Transverse colon (tissue), 4 donors: ENCODE measurements around the gene NHLRC4. TPM values are rescaled to one million over a fixed set of nuclear protein-coding genes. Genes with fewer than 3 reads are reported as not detected.
A peak's percentile ranks its signal among the peaks of the same experiment; 100 is the strongest.

Experiments used
- DNase-seq: peaks from one replicate; pipeline ENCODE4 v3.0.0-alpha.2; 2019
- H3K27ac ChIP-seq, 4 donors: fragments of 200-600 bp; sonication (generic); 2 replicates each; pipeline ENCODE4 v1.5.1; 2016 to 2018; ENCODE audit warnings: inconsistent platforms in 4 of 4
- H3K27me3 ChIP-seq: fragments of 200-600 bp; sonication (generic); 2 replicates; pipeline ENCODE4 v1.5.1; 2017; ENCODE audit warnings: inconsistent platforms
- H3K36me3 ChIP-seq, 4 donors: fragments of 200-600 bp; sonication (generic); 2 replicates each; pipeline ENCODE4 v1.5.1; 2017 to 2019; ENCODE audit warnings: inconsistent platforms in 4 of 4
- H3K4me1 ChIP-seq, 4 donors: fragments of 200-600 bp; sonication (generic); 2 replicates each; pipeline ENCODE4 v1.5.1; 2017 to 2020; ENCODE audit warnings: inconsistent platforms in 4 of 4
- H3K4me3 ChIP-seq, 4 donors: fragments of 200-600 bp; sonication (generic); 1 replicate in 1 of 4; 2 replicates in 3 of 4; pipeline versions ENCODE4 v1.5.1 to v1.6.1; 2017 to 2019; ENCODE audit warnings: inconsistent platforms in 4 of 4
- H3K9me3 ChIP-seq, 2 donors: fragments of 200-600 bp; sonication (generic); 2 replicates each; pipeline ENCODE4 v1.5.1; 2017 to 2019; ENCODE audit warnings: inconsistent platforms in 2 of 2
- EP300 ChIP-seq: sonication (generic); formaldehyde crosslinking; IDR thresholded peaks from one replicate; pipeline ENCODE4 v1.6.1; 2017; ENCODE audit warnings: antibody characterized with exemption, low read depth
- POLR2A ChIP-seq: fragments of 450-650 bp; IDR thresholded peaks from one replicate; pipeline ENCODE4 v1.6.1; 2016; ENCODE audit warnings: antibody characterized with exemption, mild to moderate bottlenecking, moderate library complexity
- POLR2AphosphoS5 ChIP-seq, 3 donors: sonication (generic); formaldehyde crosslinking; IDR thresholded peaks; one replicate each; pipeline ENCODE4 v1.6.1; 2016; ENCODE audit warnings: antibody characterized with exemption in 3 of 3
- WGBS, 2 donors: methylation state at CpG; one replicate each; pipeline ENCODE4 v1.1.5; 2018; ENCODE audit warnings: low coverage in 1 of 2; 5-methylcytosine and 5-hydroxymethylcytosine counted together
- in situ Hi-C, 4 donors: fragments of 200-750 bp; cut with MboI; loops; one replicate each; pipeline versions ENCODE4 v1.15.0 to v1.15.1; 2017; ENCODE audit warnings: low sequenced_read_pairs in 3 of 4, low pct_ligation_motif_present in 1 of 4, low pct_unique_long_range_greater_than_20kb in 1 of 4
- intact Hi-C: fragments of 100-400 bp; cut with DNase I; formaldehyde crosslinking; loops from one replicate; pipeline ENCODE4 v1.15.1; 2023; ENCODE audit warnings: low total_unique reads
- total RNA-seq, 4 donors: library from RNA; depleted of rRNA; stranded (reverse); fragments of >200 nt; gene quantifications; one replicate each; pipeline ENCODE4 v1.1.0, GENCODE V29; 2016
- TF ChIP-seq, protein P1 (sequence below), 5 experiments: fragments of 200-600 bp in 3 of 5; fragments of 450-650 bp in 2 of 5; sonication (generic) in 3 of 5; IDR thresholded peaks; 1 replicate in 2 of 5; 2 replicates in 3 of 5; pipeline ENCODE4 v1.5.1; 2016 to 2017; ENCODE audit warnings: antibody characterized with exemption in 5 of 5, inconsistent platforms in 3 of 5, mild to moderate bottlenecking in 2 of 5, moderate library complexity in 1 of 5

The NHLRC4 gene
- total RNA-seq, 4 donors from 2014 or later = 0.55 to 0.75 (median 0.64) TPM; not detected in 1

DNA sequence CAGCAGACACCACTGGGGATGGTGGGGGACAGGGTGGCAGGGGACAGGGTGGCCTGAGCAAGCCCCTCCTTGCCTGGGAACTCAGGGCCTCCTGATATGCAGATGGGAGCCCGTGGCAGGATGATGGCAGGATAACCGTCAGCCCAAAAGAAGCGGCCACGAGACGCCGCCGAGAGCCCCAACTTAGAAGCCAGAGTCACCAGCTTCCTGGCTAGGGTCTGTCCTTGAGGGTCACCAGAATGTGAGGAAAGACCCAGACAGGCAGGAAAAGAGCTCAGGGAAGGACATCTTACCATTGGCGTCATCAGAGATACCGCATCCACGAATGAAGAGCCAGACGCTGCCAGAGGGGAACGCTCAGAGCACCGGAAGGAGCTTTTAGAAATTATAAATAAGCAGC is 42.5 kb downstream of the NHLRC4 start:
- Histone ChIP-seq H3K27me3 (no peaks in the 10 kb centered on the region), H3K9me3 (no peaks in the 10 kb centered on the region), H3K36me3 (no peaks in the 10 kb centered on the region), H3K27ac (no peak overlapping the region), H3K4me1 (peaks cover 0 to 17% (median 11%) of the 10 kb centered on the region in 4 donors), H3K4me3 (no peak overlapping the region)
- intact Hi-C loops = no loop called here
- TF ChIP-seq POLR2A (no peak), POLR2AphosphoS5 (IDR thresholded peaks at IDR 0.05) (no peak), EP300 (no peak)
- TF ChIP-seq, protein P1, sequence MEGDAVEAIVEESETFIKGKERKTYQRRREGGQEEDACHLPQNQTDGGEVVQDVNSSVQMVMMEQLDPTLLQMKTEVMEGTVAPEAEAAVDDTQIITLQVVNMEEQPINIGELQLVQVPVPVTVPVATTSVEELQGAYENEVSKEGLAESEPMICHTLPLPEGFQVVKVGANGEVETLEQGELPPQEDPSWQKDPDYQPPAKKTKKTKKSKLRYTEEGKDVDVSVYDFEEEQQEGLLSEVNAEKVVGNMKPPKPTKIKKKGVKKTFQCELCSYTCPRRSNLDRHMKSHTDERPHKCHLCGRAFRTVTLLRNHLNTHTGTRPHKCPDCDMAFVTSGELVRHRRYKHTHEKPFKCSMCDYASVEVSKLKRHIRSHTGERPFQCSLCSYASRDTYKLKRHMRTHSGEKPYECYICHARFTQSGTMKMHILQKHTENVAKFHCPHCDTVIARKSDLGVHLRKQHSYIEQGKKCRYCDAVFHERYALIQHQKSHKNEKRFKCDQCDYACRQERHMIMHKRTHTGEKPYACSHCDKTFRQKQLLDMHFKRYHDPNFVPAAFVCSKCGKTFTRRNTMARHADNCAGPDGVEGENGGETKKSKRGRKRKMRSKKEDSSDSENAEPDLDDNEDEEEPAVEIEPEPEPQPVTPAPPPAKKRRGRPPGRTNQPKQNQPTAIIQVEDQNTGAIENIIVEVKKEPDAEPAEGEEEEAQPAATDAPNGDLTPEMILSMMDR (IDR thresholded peaks at IDR 0.05) = no peak
- WGBS, 2 donors = 95 to 97% methylated on average over 6 to 12 of the region's 13 CpGs
- in situ Hi-C loops = loop anchor here in 1 of 4 donors (25.0 kb wide), 1 partner anchor 97 kb away; no protein-coding TSS in a partner anchor
- no peak for DNase-seq

DNA sequence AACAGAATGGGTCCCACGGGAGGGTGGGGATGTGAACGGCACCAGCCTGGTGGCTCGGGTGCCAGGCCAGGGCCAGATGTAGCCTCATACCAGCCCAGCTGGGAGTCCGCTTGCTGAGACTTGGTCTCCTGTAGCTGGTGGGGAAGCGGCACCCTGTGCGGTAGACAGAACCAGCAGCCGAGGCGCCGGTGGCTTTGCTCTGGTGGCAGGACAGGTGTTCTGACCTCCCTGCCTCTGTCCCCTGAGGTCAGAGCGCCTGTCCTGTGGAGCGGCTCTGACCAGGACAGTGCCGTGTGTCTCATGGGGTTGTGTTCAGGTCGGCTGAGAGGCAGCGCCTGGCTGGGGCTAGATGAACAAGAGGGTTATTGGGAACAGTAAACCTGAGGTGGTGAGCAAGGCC is 43.2 kb downstream of the NHLRC4 start:
- in situ Hi-C loops = loop anchor here in 1 of 4 donors (25.0 kb wide), 1 partner anchor 98 kb away; no protein-coding TSS in a partner anchor
- intact Hi-C loops = no loop called here
- Histone ChIP-seq H3K4me3 (no peak overlapping the region), H3K27me3 (no peaks in the 10 kb centered on the region), H3K9me3 (no peaks in the 10 kb centered on the region), H3K4me1 (peaks cover 0 to 17% (median 11%) of the 10 kb centered on the region in 4 donors), H3K36me3 (no peaks in the 10 kb centered on the region), H3K27ac (peak overlapping the region in 2 of 4 donors; percentile 31 to 43)
- DNase-seq = no peak
- WGBS, 2 donors = 82% methylated on average over 14 of the region's 14 CpGs; no CpG with 5 or more reads in 1 of the 2 donors
- TF ChIP-seq, protein P1 (IDR thresholded peaks at IDR 0.05) = no peak
- TF ChIP-seq POLR2AphosphoS5 (IDR thresholded peaks at IDR 0.05) (no peak), EP300 (no peak), POLR2A (no peak)

DNA sequence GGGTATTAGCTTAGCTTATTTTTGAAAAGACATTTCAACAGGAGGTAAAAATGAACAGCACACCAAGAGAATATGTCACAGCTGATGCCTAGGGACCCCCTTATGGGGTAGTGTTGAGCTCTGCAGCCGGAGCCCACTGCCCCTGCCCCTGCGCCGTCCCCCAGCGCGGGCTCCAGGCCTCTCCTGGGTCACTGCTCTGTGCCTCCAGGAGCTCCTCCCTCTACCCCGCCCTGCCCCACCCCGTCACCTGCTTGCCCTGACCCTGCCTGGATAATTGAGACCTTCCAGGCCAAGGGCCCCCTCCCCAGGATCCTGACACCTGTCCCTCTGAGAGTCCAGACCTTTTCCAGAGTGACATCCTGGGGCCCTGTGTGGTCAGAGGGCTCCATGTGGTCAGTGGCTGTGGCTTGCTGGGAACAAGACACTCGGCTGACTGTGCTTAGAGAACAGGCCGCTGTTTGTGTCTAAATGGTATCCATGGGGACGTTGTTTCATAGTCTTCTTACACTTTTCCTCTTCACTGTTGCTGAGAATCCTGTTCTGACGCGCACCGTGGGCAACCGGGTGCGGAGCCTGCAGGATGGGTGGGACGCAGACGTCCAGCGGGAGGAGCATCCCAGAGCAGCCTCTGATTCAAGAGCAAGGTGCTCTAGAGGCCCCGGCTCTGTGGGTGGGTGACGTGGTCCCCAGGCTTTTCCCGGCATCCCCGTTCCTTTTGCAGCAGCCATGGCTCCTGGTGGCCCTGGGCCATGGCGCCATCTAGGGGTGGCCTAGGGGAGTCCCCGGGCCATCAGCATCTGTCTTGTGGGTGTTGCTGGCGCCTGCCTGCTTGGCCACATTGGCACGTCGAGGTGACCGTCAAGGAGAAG is 43.9 kb downstream of the NHLRC4 start:
- in situ Hi-C loops = loop anchor here in 1 of 4 donors (25.0 kb wide), 1 partner anchor 98 kb away; no protein-coding TSS in a partner anchor
- Histone ChIP-seq H3K27me3 (no peaks in the 10 kb centered on the region), H3K27ac (peak overlapping the region in 3 of 4 donors; percentile 10 to 43 (median 31)), H3K36me3 (no peaks in the 10 kb centered on the region), H3K4me1 (peaks cover 0 to 22% (median 11%) of the 10 kb centered on the region in 4 donors), H3K9me3 (no peaks in the 10 kb centered on the region), H3K4me3 (no peak overlapping the region)
- WGBS, 2 donors = 65% methylated on average over 26 of the region's 28 CpGs; no CpG with 5 or more reads in 1 of the 2 donors
- no peak for TF ChIP-seq EP300
- TF ChIP-seq, protein P1 (IDR thresholded peaks at IDR 0.05) = peak; percentile 71 to 87 (median 83)
- peak; percentile 68 for DNase-seq
- intact Hi-C loops = no loop called here

DNA sequence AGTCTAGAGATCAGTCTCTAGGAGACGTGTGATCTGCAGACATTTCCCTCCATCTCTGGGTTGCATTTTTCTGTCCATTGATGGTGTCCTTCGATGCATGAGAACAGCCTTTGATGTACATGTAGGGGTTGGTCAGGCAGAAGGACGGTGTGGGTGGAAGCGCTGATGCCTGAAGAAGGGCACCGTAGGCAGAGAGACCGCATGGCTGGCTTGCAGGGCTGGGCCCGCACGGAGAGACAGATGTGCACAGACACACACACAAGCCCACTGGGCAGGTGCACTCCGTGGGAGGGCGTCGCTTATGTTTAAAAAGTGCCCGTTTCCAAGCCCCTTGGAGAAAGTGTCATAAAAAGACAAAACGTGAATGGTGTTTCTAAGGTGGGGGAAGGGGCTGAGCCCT is 48.3 kb downstream of the NHLRC4 start:
- TF ChIP-seq EP300 (no peak), POLR2AphosphoS5 (IDR thresholded peaks at IDR 0.05) (no peak)
- TF ChIP-seq, protein P1 (IDR thresholded peaks at IDR 0.05) = no peak
- no peaks in the 10 kb centered on the region for H3K9me3 ChIP-seq
- H3K27me3 ChIP-seq = no peaks in the 10 kb centered on the region
- intact Hi-C loops = no loop called here
- in situ Hi-C loops = loop anchor here in 1 of 4 donors (25.0 kb wide), 1 partner anchor 103 kb away; no protein-coding TSS in a partner anchor
- H3K36me3 ChIP-seq = no peaks in the 10 kb centered on the region
- DNase-seq = no peak
- H3K4me3 ChIP-seq = no peak overlapping the region
- H3K4me1 ChIP-seq = peaks cover 0 to 21% (median 10%) of the 10 kb centered on the region in 4 donors
- no peak overlapping the region for H3K27ac ChIP-seq
- WGBS, 2 donors = 82 to 93% methylated on average over 5 to 13 of the region's 13 CpGs
